CD4-positive, alpha-beta T cell treated with Interleukin-21 for 1 hour (primary cell): ENCODE measurements around the gene DCHS2.

Experiments used
- DNase-seq: peaks from one replicate; pipeline ENCODE4 v3.0.0-alpha.2; 2020

The DCHS2 gene

GRCh38 chr4:154184238-154184637 lies 307.4 kb downstream of the DCHS2 start:
- DNase-seq = no peak

- no peak for DNase-seq
These were observed 308.3 kb downstream of the DCHS2 start for GRCh38 chr4:154183264-154183663.
